Gastroesophageal sphincter (tissue), 3 donors: ENCODE data around the gene DMRT1.

ENCODE experiments used
- CTCF ChIP-seq, 4 experiments: fragments of 200-600 bp in 2 of 4; fragments of 450-650 bp in 2 of 4; sonication (generic) in 1 of 4; IDR thresholded peaks; one replicate each; pipeline ENCODE4 v1.5.1; 2017 to 2019; ENCODE audit warnings: antibody characterized with exemption in 4 of 4, mild to moderate bottlenecking in 2 of 4, moderate library complexity in 2 of 4
- EP300 ChIP-seq: sonication (generic); formaldehyde crosslinking; IDR thresholded peaks from one replicate; pipeline ENCODE4 v1.6.1; 2017; ENCODE audit warnings: antibody characterized with exemption, mild to moderate bottlenecking
- POLR2A ChIP-seq, 2 donors: fragments of 450-650 bp; IDR thresholded peaks; one replicate each; pipeline ENCODE4 v1.6.1; 2017; ENCODE audit warnings: antibody characterized with exemption in 2 of 2, mild to moderate bottlenecking in 2 of 2, moderate library complexity in 1 of 2
- POLR2AphosphoS5 ChIP-seq: sonication (generic); formaldehyde crosslinking; IDR thresholded peaks from one replicate; pipeline ENCODE4 v1.6.1; 2017; ENCODE audit warnings: antibody characterized with exemption

- TF ChIP-seq EP300 (no peak), CTCF (IDR thresholded peaks at IDR 0.05) (no peak), POLR2A (IDR thresholded peaks at IDR 0.05) (no peak), POLR2AphosphoS5 (no peak)
Measured at GRCh38 chr9:976943-977837, 135.7 kb downstream of the DMRT1 start.
